22Rv1 (cell line): ENCODE data around the gene PLA2G4C.

Source experiments
- ZFX ChIP-seq: fragments of 450-650 bp; IDR thresholded peaks from 2 replicates; pipeline ENCODE4 v1.6.1; 2017; ENCODE audit warnings: antibody characterized with exemption, borderline replicate concordance
- TF ChIP-seq, protein P1 (sequence below): fragments of 450-650 bp; IDR thresholded peaks from 2 replicates; pipeline ENCODE4 v1.5.1; 2017; ENCODE audit warnings: mild to moderate bottlenecking

DNA sequence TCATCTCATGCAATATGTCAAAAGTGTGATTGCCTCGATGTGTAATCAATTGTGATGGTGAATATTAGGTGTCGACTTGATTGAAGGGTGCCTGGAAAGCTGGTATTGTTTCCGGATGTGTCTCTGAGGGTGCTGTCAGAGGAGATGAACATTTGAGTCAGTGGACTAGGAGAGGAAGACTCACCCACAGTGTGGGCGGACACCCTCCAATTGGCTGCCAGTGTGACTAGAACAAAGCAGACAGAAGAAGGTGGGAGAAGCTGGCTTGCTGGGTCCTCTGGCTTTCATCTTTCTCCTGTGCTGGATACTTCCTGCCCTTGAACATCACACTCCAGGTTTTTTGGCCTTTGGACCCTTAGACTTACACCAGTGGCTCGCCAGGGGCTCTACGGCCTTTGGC lies 51.3 kb downstream of the PLA2G4C start:
- TF ChIP-seq, protein P1, sequence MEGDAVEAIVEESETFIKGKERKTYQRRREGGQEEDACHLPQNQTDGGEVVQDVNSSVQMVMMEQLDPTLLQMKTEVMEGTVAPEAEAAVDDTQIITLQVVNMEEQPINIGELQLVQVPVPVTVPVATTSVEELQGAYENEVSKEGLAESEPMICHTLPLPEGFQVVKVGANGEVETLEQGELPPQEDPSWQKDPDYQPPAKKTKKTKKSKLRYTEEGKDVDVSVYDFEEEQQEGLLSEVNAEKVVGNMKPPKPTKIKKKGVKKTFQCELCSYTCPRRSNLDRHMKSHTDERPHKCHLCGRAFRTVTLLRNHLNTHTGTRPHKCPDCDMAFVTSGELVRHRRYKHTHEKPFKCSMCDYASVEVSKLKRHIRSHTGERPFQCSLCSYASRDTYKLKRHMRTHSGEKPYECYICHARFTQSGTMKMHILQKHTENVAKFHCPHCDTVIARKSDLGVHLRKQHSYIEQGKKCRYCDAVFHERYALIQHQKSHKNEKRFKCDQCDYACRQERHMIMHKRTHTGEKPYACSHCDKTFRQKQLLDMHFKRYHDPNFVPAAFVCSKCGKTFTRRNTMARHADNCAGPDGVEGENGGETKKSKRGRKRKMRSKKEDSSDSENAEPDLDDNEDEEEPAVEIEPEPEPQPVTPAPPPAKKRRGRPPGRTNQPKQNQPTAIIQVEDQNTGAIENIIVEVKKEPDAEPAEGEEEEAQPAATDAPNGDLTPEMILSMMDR = no peak
- no peak for TF ChIP-seq ZFX
